WTC11 (cell line): Measurements from ENCODE around the gene DAD1. TPM values are rescaled to one million over a fixed set of nuclear protein-coding genes. Genes with fewer than 3 reads are reported as not detected.

Source experiments
- ATAC-seq: fragments of 200-7000 bp; cut with Tn5 transposase; 2 replicates; pipeline ENCODE4 v1.10.0; 2021; ENCODE audit warnings: mild to moderate bottlenecking, moderate library complexity
- CTCF ChIA-PET: fragments of 300-600 bp; sonication (Branson Sonifier 250); formaldehyde crosslinking; loops from one replicate; lab custom pipeline; 2021; ENCODE audit warnings: antibody characterized with exemption; lab: Charles Lee
- POLR2A ChIA-PET: fragments of 350-600 bp; sonication (Branson Sonifier 250); formaldehyde crosslinking; loops from one replicate; lab custom pipeline; 2021; ENCODE audit warnings: antibody characterized with exemption; lab: Charles Lee
- DNase-seq: peaks from one replicate; pipeline ENCODE4 v3.0.0; 2021; ENCODE audit warnings: low spot score
- H3K27ac Mint-ChIP-seq: 2 replicates; pipeline ENCODE4 v1.8.0; 2021; ENCODE audit warnings: mixed read lengths
- H3K27me3 Mint-ChIP-seq: 2 replicates; pipeline ENCODE4 v1.8.0; 2021; ENCODE audit warnings: low read depth, mild to moderate bottlenecking, moderate library complexity, mixed read lengths
- H3K36me3 Mint-ChIP-seq: 2 replicates; pipeline ENCODE4 v1.8.0; 2021; ENCODE audit warnings: mixed read lengths
- H3K4me1 Mint-ChIP-seq: 2 replicates; pipeline ENCODE4 v1.8.0; 2022; ENCODE audit warnings: mixed read lengths
- H3K4me3 Mint-ChIP-seq: 2 replicates; pipeline ENCODE4 v1.8.0; 2021; ENCODE audit warnings: mild to moderate bottlenecking, moderate library complexity, mixed read lengths
- H3K9me3 Mint-ChIP-seq: 2 replicates; pipeline ENCODE4 v1.8.0; 2021; ENCODE audit warnings: mixed read lengths
- ELF4 ChIP-seq: sonication (generic); formaldehyde crosslinking; IDR thresholded peaks from 2 replicates; pipeline ENCODE4 v1.8.1; 2022; ENCODE audit warnings: low read depth, mild to moderate bottlenecking, moderate library complexity, missing genetic modification reagents
- ESRRA ChIP-seq: sonication (generic); formaldehyde crosslinking; IDR thresholded peaks from 2 replicates; pipeline ENCODE4 v1.8.1; 2022; ENCODE audit warnings: mild to moderate bottlenecking, missing genetic modification reagents, borderline replicate concordance
- FOXP1 ChIP-seq: sonication (generic); formaldehyde crosslinking; IDR thresholded peaks from 2 replicates; pipeline ENCODE4 v1.8.0; 2022; ENCODE audit warnings: missing genetic modification reagents, mild to moderate bottlenecking, moderate library complexity, borderline replicate concordance
- GABPB1 ChIP-seq: sonication (generic); formaldehyde crosslinking; IDR thresholded peaks from 2 replicates; pipeline ENCODE4 v1.8.1; 2023; ENCODE audit warnings: mild to moderate bottlenecking, missing genetic modification reagents
- JUN ChIP-seq: sonication (generic); formaldehyde crosslinking; IDR thresholded peaks from 2 replicates; pipeline ENCODE4 v1.8.0; 2023; ENCODE audit warnings: mild to moderate bottlenecking, missing genetic modification reagents
- NR2C2 ChIP-seq: sonication (generic); formaldehyde crosslinking; IDR thresholded peaks from 2 replicates; pipeline ENCODE4 v1.8.0; 2022; ENCODE audit warnings: mild to moderate bottlenecking, missing genetic modification reagents
- ZBTB21 ChIP-seq: sonication (generic); formaldehyde crosslinking; IDR thresholded peaks from 2 replicates; pipeline ENCODE4 v1.8.1; 2023; ENCODE audit warnings: mild to moderate bottlenecking, missing genetic modification reagents, borderline replicate concordance
- ZNF138 ChIP-seq: sonication (generic); formaldehyde crosslinking; conservative IDR thresholded peaks from 2 replicates; pipeline ENCODE4 v1.8.1; 2022; ENCODE audit warnings: mild to moderate bottlenecking, moderate library complexity, missing genetic modification reagents
- ZNF416 ChIP-seq: fragments of 250-450 bp; sonication (Bioruptor Pico); IDR thresholded peaks from 2 replicates; pipeline ENCODE4 v1.9.0; 2021; ENCODE audit warnings: mild to moderate bottlenecking, inconsistent platforms
- total RNA-seq: library from RNA; stranded (reverse); gene quantifications from 3 replicates; pipeline ENCODE4 v1.2.3, GENCODE V29; 2021
- TF ChIP-seq, protein P1 (sequence below): sonication (generic); formaldehyde crosslinking; IDR thresholded peaks from 2 replicates; pipeline ENCODE4 v1.8.0; 2022; ENCODE audit warnings: mild to moderate bottlenecking, missing genetic modification reagents
- TF ChIP-seq, protein P2 (sequence below): sonication (generic); formaldehyde crosslinking; IDR thresholded peaks from 2 replicates; pipeline ENCODE4 v1.8.0; 2022; ENCODE audit warnings: mild to moderate bottlenecking, missing genetic modification reagents
- TF ChIP-seq, protein P3 (sequence below): sonication (generic); formaldehyde crosslinking; IDR thresholded peaks from 2 replicates; pipeline ENCODE4 v1.8.0; 2023; ENCODE audit warnings: mild to moderate bottlenecking, missing genetic modification reagents
- TF ChIP-seq, protein P4 (sequence below): sonication (generic); formaldehyde crosslinking; IDR thresholded peaks from 2 replicates; pipeline ENCODE4 v1.8.1; 2022; ENCODE audit warnings: mild to moderate bottlenecking, moderate library complexity, missing genetic modification reagents
- TF ChIP-seq, protein P5 (sequence below): sonication (generic); formaldehyde crosslinking; IDR thresholded peaks from 2 replicates; pipeline ENCODE4 v1.8.1; 2022; ENCODE audit warnings: low read depth, missing genetic modification reagents, borderline replicate concordance

The DAD1 gene
- total RNA-seq, 1 experiment from 2014 or later, result 125 TPM

DNA sequence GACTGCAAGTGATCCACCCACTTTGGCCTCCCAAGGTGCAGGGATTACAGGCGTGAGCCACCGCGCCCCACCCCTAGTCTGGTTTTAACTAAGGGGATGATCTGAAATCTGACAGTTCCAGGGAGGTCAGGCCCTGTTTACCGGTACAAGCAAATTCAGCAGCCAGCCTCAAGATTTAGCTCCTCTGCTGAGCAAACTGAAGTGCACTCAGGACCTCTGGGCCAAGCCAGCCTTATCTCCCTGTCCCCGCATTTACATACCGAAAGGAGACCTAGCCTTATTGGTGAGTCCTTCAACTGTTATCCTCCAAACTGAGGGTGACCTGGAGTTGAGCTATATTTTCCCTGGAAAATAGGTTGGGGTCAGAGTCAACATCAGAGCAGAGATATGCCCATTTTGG lies 8.2 kb upstream of the DAD1 start:
- H3K9me3 Mint-ChIP-seq, result no peaks in the 10 kb centered on the region
- peaks cover 39% of the 10 kb centered on the region for H3K4me1 Mint-ChIP-seq
- no peak for DNase-seq
- CTCF ChIA-PET, result interaction anchor here (1.3 to 10.2 kb wide), 6 partner anchors 8 to 56 kb away, joined by 4 to 117 read pairs (median 18); partner anchors contain the start of genes DAD1 and OR6J1
- ATAC-seq, result no peak
- peak overlapping the region; percentile 99 for H3K4me3 Mint-ChIP-seq
- H3K27ac Mint-ChIP-seq, result peak overlapping the region; percentile 66; the same call in 1 of the 2 replicates
- TF ChIP-seq ZNF138, result no peak
- TF ChIP-seq, protein P1, sequence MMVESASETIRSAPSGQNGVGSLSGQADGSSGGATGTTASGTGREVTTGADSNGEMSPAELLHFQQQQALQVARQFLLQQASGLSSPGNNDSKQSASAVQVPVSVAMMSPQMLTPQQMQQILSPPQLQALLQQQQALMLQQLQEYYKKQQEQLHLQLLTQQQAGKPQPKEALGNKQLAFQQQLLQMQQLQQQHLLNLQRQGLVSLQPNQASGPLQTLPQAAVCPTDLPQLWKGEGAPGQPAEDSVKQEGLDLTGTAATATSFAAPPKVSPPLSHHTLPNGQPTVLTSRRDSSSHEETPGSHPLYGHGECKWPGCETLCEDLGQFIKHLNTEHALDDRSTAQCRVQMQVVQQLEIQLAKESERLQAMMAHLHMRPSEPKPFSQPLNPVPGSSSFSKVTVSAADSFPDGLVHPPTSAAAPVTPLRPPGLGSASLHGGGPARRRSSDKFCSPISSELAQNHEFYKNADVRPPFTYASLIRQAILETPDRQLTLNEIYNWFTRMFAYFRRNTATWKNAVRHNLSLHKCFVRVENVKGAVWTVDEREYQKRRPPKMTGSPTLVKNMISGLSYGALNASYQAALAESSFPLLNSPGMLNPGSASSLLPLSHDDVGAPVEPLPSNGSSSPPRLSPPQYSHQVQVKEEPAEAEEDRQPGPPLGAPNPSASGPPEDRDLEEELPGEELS, result no peak
- no peak for TF ChIP-seq FOXP1 (CRISPR knock-in tag)
- TF ChIP-seq, protein P2, sequence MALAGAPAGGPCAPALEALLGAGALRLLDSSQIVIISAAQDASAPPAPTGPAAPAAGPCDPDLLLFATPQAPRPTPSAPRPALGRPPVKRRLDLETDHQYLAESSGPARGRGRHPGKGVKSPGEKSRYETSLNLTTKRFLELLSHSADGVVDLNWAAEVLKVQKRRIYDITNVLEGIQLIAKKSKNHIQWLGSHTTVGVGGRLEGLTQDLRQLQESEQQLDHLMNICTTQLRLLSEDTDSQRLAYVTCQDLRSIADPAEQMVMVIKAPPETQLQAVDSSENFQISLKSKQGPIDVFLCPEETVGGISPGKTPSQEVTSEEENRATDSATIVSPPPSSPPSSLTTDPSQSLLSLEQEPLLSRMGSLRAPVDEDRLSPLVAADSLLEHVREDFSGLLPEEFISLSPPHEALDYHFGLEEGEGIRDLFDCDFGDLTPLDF (CRISPR knock-in tag), result no peak
- TF ChIP-seq ZBTB21 (CRISPR knock-in tag), result no peak
- TF ChIP-seq, protein P3, sequence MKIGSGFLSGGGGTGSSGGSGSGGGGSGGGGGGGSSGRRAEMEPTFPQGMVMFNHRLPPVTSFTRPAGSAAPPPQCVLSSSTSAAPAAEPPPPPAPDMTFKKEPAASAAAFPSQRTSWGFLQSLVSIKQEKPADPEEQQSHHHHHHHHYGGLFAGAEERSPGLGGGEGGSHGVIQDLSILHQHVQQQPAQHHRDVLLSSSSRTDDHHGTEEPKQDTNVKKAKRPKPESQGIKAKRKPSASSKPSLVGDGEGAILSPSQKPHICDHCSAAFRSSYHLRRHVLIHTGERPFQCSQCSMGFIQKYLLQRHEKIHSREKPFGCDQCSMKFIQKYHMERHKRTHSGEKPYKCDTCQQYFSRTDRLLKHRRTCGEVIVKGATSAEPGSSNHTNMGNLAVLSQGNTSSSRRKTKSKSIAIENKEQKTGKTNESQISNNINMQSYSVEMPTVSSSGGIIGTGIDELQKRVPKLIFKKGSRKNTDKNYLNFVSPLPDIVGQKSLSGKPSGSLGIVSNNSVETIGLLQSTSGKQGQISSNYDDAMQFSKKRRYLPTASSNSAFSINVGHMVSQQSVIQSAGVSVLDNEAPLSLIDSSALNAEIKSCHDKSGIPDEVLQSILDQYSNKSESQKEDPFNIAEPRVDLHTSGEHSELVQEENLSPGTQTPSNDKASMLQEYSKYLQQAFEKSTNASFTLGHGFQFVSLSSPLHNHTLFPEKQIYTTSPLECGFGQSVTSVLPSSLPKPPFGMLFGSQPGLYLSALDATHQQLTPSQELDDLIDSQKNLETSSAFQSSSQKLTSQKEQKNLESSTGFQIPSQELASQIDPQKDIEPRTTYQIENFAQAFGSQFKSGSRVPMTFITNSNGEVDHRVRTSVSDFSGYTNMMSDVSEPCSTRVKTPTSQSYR, result no peak
- H3K27me3 Mint-ChIP-seq, result no peaks in the 10 kb centered on the region
- peaks cover 8% of the 10 kb centered on the region for H3K36me3 Mint-ChIP-seq
- POLR2A ChIA-PET, result interaction anchor here (2.4 to 2.7 kb wide), 2 partner anchors 8 to 16 kb away, joined by 10 to 28 read pairs; partner anchors contain the start of gene DAD1

DNA sequence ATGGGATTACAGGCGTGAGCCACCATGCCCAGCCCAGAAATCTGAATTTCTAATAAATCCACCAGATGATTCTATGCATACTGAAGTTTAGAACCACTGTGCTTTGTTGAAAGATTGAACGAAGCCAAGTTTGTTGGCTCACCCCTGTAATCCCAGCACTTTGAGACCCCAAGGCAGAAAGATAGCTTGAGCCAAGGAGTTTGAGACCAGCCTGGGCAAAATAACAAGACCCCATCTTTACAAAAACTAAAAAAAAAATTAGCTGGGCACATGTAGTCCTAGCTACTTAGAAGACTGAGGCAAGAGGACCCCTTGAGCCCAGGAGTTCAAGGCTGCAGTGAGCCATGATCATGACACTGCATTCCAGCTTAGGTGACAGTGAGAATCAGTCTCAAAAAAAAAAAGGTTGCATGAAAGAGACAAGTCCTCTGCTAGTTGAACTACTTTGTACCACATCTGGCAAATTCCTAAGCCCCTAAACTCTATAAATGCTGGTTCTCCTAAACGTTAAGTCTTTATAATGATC lies 7.4 kb upstream of the DAD1 start:
- H3K36me3 Mint-ChIP-seq, result no peaks in the 10 kb centered on the region
- DNase-seq, result no peak
- H3K4me1 Mint-ChIP-seq, result peaks cover 44% of the 10 kb centered on the region
- H3K27me3 Mint-ChIP-seq, result no peaks in the 10 kb centered on the region
- ATAC-seq, result no peak
- H3K4me3 Mint-ChIP-seq, result no peak overlapping the region
- CTCF ChIA-PET, result interaction anchor here (0.7 to 10.2 kb wide), 5 partner anchors 7 to 57 kb away, joined by 3 to 117 read pairs (median 5); partner anchors contain the start of genes DAD1 and OR6J1
- POLR2A ChIA-PET, result no interaction called here
- H3K9me3 Mint-ChIP-seq, result no peaks in the 10 kb centered on the region
- TF ChIP-seq NR2C2 (no peak), ELF4 (CRISPR knock-in tag) (no peak), ESRRA (CRISPR knock-in tag) (no peak)
- H3K27ac Mint-ChIP-seq, result no peak overlapping the region

DNA sequence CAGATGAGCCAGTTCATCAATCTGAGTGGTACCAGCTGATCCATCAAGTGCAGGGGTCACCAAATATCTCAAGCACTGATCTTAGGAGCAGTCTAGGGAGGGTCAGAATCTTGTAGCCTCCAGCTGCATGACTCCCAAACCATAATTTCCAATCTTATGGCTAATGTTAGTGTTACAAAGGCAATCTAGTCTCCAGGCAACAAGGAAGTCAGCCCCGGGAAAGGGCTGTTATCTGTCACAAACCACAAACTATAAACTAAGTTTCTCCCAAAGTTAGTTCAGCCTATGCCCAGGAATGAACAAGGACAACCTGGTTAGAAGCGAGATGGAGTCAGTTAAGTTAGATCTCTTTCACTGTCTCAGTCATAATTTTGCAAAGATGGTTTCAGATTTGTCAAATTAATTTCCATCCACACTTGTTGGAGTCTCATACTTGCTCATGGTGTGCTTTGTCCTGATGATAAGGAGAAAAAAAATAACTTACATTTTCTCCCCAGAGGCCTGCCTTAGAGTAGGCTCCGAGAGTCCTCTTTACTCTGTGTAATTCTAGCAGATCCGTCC lies 5.2 kb upstream of the DAD1 start:
- peaks cover under 1% of the 10 kb centered on the region; the same call in 1 of the 2 replicates for H3K27me3 Mint-ChIP-seq
- TF ChIP-seq JUN (CRISPR knock-in tag), result no peak
- TF ChIP-seq, protein P4, sequence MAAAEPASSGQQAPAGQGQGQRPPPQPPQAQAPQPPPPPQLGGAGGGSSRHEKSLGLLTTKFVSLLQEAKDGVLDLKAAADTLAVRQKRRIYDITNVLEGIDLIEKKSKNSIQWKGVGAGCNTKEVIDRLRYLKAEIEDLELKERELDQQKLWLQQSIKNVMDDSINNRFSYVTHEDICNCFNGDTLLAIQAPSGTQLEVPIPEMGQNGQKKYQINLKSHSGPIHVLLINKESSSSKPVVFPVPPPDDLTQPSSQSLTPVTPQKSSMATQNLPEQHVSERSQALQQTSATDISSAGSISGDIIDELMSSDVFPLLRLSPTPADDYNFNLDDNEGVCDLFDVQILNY (CRISPR knock-in tag), result no peak
- TF ChIP-seq ZNF416, result no peak
- no peak for TF ChIP-seq GABPB1 (CRISPR knock-in tag)
- TF ChIP-seq, protein P5, sequence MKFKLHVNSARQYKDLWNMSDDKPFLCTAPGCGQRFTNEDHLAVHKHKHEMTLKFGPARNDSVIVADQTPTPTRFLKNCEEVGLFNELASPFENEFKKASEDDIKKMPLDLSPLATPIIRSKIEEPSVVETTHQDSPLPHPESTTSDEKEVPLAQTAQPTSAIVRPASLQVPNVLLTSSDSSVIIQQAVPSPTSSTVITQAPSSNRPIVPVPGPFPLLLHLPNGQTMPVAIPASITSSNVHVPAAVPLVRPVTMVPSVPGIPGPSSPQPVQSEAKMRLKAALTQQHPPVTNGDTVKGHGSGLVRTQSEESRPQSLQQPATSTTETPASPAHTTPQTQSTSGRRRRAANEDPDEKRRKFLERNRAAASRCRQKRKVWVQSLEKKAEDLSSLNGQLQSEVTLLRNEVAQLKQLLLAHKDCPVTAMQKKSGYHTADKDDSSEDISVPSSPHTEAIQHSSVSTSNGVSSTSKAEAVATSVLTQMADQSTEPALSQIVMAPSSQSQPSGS (CRISPR knock-in tag), result no peak
- no peak for TF ChIP-seq NR2C2
- TF ChIP-seq, all 79 proteins: peak for 0
- POLR2A ChIA-PET, result no interaction called here
- Mint-ChIP-seq H3K9me3 (no peaks in the 10 kb centered on the region), H3K36me3 (no peaks in the 10 kb centered on the region), H3K27ac (no peak overlapping the region), H3K4me3 (no peak overlapping the region), H3K4me1 (peaks cover 42% of the 10 kb centered on the region)
- ATAC-seq, result no peak
- CTCF ChIA-PET, result interaction anchor here (1.2 to 10.2 kb wide), 3 partner anchors 19 to 59 kb away, joined by 3 to 117 read pairs (median 13); no protein-coding TSS in a partner anchor
- DNase-seq, result no peak
